Neural progenitor cell (in vitro differentiated cells): Measurements from ENCODE around the gene ANKRD28.

Experiments
- EZH2phosphoT487 ChIP-seq: fragments of 200-600 bp; sonication (generic); IDR thresholded peaks from 2 replicates; pipeline ENCODE4 v1.6.1; 2017; ENCODE audit warnings: antibody characterized with exemption
- TF ChIP-seq, protein P1 (sequence below): fragments of 200-600 bp; sonication (generic); IDR thresholded peaks from 2 replicates; pipeline ENCODE4 v1.5.1; 2017; ENCODE audit warnings: antibody characterized with exemption, mild to moderate bottlenecking

GRCh38 chr3:15682561-15683185 is 115.1 kb downstream of the ANKRD28 start:
- TF ChIP-seq, protein P1, sequence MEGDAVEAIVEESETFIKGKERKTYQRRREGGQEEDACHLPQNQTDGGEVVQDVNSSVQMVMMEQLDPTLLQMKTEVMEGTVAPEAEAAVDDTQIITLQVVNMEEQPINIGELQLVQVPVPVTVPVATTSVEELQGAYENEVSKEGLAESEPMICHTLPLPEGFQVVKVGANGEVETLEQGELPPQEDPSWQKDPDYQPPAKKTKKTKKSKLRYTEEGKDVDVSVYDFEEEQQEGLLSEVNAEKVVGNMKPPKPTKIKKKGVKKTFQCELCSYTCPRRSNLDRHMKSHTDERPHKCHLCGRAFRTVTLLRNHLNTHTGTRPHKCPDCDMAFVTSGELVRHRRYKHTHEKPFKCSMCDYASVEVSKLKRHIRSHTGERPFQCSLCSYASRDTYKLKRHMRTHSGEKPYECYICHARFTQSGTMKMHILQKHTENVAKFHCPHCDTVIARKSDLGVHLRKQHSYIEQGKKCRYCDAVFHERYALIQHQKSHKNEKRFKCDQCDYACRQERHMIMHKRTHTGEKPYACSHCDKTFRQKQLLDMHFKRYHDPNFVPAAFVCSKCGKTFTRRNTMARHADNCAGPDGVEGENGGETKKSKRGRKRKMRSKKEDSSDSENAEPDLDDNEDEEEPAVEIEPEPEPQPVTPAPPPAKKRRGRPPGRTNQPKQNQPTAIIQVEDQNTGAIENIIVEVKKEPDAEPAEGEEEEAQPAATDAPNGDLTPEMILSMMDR, result no peak
- no peak for TF ChIP-seq EZH2phosphoT487
